GM18505 (cell line): ENCODE measurements around the gene RAPH1.

Source experiments
- ATAC-seq: cut with Tn5 transposase; IDR thresholded peaks from one replicate; pipeline ENCODE4 v1.9.1; 2021; ENCODE audit not compliant: unreplicated experiment
- POLR2A ChIP-seq: IDR thresholded peaks from 4 replicates; pipeline ENCODE4 v1.6.1; 2011; ENCODE audit warnings: borderline replicate concordance; ENCODE audit not compliant: insufficient read depth, insufficient read length; ENCODE audit errors: extremely low read depth

RAPH1 gene

DNA sequence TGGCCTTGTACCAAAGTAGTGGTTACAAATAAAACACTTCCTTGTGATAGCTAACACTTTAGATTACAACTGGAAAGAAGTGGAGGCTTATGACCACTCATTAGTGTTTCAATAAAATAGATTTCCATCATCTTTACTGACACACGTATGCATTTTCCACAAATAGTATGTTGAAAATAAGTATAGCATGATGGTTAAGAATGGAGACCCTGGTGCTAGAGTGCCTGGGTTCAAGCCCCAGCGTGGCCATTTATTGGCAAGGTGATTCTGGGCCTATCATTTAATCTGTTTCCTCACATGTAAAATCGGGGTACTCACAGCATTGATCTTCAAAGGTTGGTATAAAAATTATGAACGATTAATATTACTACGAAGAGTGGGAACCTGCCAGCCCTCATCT, 54.5 kb downstream of the RAPH1 start:
- TF ChIP-seq POLR2A: no peak
- no peak for ATAC-seq

DNA sequence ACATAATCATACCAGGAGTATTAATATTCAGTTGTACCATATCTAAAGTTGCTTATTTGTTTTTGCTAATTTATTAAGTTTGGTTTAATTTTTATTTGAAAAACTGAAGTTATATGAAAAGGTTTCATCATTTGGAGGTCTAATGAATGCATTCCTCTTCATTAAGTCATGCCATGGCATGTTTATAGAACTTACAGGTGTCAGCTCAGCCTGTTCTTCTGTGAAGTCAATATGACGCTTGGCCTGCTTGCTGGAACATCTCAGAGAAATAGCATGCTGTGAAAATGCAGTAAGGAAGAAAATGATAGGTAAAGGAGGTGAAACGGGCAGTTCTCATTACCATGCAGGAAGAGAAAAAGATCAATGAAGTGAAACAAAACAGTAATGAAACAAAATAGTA, 58.2 kb downstream of the RAPH1 start:
- ATAC-seq: no peak
- TF ChIP-seq POLR2A: no peak

DNA sequence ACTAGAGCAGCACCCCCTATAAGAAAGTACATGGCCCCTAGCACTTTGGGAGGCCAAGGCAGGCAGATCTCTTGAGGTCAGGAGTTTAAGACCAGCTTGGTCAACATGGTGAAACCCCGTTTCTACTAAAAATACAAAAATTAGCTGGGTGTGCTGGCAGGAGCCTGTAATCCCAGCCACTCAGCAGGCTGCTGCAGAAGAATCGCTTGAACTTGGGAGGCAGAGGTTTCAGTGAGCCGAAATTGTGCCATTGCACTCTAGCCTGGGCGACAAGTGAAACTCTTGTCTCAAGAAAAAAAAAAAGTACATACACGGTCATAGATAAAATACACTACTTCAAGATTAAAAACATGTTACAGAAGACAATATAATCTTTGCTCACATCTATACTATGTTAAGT, 63.8 kb downstream of the RAPH1 start:
- ATAC-seq: no peak
- no peak for TF ChIP-seq POLR2A

DNA sequence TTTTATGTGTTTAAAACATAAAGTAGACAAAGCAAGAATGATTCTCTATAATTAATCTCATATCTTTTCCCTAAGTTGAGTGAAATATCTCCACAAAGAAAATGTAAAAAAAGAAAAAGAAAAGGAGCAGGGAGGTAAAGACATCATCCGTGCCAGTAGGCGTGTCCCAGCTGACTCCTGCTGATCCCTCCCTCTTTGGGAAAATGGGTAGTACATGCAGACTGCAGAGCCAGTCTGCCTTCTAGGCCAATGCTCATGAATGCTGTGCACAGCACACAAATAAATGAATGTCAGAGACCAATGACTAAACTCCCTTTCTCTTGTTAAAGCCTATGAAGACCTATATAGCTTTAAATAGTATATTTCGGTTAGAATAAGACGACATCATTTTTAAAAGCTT, 64.7 kb downstream of the RAPH1 start:
- ATAC-seq: no peak
- TF ChIP-seq POLR2A: no peak

DNA sequence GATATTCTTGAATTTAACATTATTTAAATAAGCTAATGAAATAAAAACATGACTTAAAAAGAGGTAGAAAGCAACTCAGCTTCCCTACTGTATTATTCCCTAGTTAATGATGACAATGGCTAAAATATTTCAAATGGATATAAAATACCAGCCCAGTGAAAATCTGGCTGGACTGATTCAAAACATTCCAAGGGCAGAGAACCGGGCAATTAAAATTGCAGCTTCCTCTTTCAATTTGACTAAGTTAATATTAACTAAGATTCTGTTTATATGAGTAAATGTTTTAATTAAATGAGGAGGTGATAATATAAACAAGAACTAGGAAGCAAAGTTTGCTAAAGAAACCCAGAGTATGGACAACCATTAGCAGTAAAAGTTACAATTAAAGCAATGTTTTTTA, 65.6 kb downstream of the RAPH1 start:
- TF ChIP-seq POLR2A: no peak
- ATAC-seq: no peak

DNA sequence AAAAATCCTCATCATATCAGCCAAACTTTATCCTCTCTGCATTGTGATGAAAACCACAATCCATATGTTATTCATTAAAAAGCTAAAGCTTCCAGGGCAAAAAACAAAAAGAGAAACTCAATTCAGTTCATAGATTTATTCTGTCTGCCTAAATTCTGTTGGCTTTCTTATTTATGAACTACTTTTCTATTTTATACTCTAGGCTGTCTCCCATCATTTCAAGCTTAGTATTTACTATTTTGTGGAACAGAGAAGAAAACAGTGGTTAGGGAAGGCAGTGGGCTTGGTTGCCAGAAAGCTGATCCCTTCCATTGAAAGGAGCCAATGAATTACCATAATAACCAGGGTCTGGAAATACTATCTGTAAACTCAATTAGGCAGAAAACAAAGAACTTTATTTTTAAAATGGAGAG, 71.8 kb downstream of the RAPH1 start:
- no peak for ATAC-seq
- TF ChIP-seq POLR2A: no peak

DNA sequence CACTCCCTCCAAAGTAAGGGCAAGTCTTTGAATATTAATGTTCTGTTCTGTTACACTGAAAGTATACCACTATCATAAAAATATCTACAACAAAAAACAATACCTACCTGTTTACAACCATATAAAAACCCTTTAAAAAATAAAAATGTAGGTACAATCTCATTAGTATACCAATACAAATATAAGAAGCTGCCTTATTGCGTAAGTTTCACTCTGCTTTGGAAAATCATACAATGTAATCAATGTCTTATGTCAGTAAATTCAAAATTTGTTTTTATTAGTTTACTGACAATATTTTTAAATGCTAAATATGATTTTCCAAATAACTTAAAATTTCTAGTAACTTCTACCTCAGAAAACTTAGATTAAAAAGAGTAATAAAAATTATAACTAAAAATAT, 72.8 kb downstream of the RAPH1 start:
- no peak for TF ChIP-seq POLR2A
- ATAC-seq: no peak

DNA sequence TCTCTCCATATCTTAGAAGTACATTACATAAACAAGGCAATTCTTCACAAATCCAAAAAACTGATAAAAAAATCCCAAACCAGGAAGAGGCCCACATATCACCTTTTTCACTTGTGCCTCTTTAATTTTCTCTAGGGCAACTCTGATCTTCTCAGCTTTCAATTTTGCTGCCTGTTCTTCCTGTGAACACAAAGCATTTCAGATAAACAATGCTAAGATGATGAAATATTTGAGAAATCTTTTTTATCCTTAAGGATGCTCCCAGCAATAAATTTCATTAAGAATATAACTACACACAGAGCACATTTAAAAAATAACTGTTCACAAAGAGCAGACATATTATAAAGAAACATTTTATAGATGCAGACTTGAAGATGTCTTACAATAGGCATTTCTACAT, 73.4 kb downstream of the RAPH1 start:
- no peak for ATAC-seq
- no peak for TF ChIP-seq POLR2A

DNA sequence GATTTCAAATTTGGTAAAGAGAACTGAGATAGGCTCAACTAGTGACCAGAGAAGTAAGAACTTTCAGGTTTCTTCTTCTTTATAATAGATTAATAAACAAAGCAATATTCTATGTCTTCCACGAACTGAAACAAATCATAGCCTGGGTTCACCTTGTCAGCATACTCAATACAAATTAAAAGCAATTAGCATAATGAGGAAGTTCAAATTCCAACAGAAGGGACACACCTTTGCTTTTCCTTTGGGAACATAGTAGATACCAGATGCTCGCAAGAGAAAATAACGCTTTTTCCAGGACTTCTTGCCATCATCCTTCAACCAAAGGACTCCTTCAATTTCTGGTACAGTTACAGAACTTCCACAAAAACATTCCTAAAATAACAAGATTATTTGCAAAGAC, 79.9 kb downstream of the RAPH1 start:
- TF ChIP-seq POLR2A: no peak
- ATAC-seq: no peak

DNA sequence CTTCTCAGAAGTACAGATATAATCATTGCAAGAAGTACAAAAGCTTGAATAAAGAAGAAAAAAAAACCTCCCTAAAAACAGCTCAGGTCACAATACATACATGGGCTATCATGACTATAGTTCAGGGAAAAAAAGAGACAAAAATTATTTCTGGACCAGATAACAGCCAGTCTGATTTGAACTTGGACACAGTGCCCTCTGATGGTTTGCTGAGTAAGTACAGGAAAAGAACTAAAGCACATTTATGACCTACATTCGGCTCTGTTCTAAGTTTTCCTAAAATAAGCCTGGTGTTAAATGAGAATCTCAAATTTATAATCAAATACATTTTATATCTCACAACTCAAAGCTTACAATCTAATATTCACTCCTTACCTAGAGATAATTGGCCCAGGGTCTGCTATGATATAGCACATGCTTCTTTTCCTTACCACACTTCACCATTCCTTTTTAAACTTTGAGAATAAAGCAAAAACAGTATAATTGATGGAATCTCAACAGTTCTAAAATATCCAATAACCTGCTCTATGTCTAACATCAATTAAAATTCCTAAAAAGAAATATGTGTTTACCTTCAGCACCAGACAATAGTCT, 81.1 kb downstream of the RAPH1 start:
- TF ChIP-seq POLR2A: no peak
- ATAC-seq: no peak

DNA sequence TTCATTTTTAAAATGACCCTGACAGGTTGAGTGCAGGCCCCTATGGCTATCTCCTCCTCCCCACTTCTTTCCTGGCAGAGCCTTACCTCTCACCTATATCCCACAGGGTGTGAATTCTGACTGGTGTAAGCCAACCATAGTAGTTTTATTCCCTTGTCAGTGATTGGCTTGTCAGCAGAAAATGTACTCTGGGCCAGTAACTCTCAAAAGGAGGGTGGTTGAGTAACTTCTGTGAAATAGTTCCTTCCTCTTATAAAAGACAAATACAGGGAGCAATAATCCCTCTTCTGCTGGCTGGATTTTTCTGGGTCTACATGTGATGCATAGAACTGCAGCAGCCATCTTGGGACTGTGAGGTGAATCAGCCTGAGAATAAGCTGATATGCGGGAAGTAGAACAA, 83.4 kb downstream of the RAPH1 start:
- no peak for TF ChIP-seq POLR2A
- no peak for ATAC-seq

DNA sequence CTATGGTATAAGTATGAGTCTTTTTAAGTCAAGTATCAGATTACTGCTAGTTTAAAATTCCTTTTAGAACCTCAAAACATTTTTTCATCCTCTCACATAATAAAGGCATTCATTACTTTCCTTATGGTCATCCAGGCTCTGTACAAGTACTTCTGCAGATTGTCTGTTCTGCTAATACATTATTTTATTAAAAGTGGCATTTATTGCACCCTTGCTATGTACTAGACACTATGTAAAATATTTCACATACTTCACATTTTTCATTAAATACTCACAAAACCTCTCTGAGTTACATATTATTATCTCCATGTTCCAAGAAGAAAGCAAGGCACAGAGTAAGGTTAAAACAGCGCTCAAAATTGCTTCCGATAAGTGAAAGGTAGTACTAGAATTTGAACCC, 84.1 kb downstream of the RAPH1 start:
- no peak for TF ChIP-seq POLR2A
- ATAC-seq: no peak

DNA sequence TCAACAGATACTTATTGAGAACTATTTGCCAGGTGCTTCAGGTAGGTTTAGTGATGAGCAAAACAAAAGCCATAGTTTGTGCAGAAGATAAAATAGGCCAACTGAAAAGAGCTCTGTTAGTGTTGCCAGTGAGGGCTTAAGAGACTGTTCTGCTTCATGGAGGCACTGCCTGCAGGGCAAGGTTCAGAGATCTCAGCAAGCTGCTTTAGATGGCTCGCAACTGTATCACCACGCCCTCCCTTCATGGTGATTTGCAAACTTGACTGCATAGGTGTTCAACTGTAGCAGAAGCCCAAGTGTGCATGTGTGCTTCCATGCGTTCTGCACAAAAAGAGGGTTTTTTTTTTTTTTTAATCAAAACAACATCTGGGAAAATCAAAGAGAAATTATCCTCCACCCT, 84.5 kb downstream of the RAPH1 start:
- no peak for ATAC-seq
- no peak for TF ChIP-seq POLR2A

DNA sequence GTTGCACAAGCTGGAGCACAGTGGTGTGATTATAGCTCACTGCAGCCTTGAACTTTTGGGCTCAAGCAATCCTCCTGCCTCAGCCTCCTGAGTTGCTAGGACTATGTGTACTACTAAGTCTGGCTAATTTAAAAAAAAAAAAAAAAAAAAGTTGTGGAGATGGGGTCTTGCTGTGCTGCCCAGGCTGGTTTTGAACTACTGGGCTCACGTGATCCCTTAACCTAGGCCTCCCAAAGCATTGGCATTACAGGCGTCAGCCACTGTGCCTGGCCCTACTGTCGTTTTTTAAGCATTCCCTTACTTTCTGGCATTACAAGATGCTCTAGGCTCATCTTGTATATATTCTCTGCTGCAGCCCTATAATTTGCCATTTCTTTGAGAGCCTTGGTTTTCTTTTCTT, 88.3 kb downstream of the RAPH1 start:
- no peak for ATAC-seq
- no peak for TF ChIP-seq POLR2A

DNA sequence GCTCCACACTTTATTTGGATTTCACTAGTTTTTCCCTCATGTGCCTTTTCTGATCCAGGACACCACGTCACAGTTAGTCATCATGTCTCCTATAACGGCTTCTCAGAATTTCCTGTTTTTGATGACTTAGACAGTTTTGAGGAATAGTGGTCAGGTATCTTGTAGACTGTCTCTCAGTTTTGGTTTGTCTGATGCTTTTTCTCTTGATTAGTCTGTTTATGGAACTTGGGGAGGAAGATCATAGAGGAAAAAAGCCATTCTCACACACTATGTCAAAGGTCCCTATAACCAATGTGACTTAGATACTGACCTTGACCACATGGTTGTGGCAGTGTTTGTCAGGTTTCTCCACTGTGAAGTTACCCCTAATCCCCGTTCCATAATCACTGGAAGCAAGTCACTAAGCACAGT, 89.0 kb downstream of the RAPH1 start:
- TF ChIP-seq POLR2A: no peak
- no peak for ATAC-seq
